DOHH2 (cell line): ENCODE results near the gene KRTAP5-5.

Experiments used
- EZH2phosphoT487 ChIP-seq: fragments of 200-600 bp; sonication (generic); IDR thresholded peaks from 2 replicates; pipeline ENCODE4 v1.6.1; 2017; ENCODE audit warnings: borderline replicate concordance, mild to moderate bottlenecking, antibody characterized with exemption, low read length, moderate library complexity, mixed read lengths
- TF ChIP-seq, protein P1 (sequence below): fragments of 200-600 bp; sonication (generic); IDR thresholded peaks from one replicate; pipeline ENCODE4 v1.5.1; 2014; ENCODE audit warnings: antibody characterized with exemption, mild to moderate bottlenecking, low read depth, low read length; ENCODE audit not compliant: poor library complexity, severe bottlenecking

- TF ChIP-seq, protein P1, sequence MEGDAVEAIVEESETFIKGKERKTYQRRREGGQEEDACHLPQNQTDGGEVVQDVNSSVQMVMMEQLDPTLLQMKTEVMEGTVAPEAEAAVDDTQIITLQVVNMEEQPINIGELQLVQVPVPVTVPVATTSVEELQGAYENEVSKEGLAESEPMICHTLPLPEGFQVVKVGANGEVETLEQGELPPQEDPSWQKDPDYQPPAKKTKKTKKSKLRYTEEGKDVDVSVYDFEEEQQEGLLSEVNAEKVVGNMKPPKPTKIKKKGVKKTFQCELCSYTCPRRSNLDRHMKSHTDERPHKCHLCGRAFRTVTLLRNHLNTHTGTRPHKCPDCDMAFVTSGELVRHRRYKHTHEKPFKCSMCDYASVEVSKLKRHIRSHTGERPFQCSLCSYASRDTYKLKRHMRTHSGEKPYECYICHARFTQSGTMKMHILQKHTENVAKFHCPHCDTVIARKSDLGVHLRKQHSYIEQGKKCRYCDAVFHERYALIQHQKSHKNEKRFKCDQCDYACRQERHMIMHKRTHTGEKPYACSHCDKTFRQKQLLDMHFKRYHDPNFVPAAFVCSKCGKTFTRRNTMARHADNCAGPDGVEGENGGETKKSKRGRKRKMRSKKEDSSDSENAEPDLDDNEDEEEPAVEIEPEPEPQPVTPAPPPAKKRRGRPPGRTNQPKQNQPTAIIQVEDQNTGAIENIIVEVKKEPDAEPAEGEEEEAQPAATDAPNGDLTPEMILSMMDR: no peak
- TF ChIP-seq EZH2phosphoT487: no peak
Observed at GRCh38 chr11:1679881-1680280, 50.3 kb downstream of the KRTAP5-5 start.
